ENCODE results near the gene TECTA. TPM values are rescaled to one million over a fixed set of nuclear protein-coding genes. Genes with fewer than 3 reads are reported as not detected.

Gene TECTA
- total and polyA plus RNA-seq, 2 of the 8 experiments (the other 6 are each of a cell fraction or from before 2014, with no cell fraction given): 0.59 to 1.0 TPM

DNA sequence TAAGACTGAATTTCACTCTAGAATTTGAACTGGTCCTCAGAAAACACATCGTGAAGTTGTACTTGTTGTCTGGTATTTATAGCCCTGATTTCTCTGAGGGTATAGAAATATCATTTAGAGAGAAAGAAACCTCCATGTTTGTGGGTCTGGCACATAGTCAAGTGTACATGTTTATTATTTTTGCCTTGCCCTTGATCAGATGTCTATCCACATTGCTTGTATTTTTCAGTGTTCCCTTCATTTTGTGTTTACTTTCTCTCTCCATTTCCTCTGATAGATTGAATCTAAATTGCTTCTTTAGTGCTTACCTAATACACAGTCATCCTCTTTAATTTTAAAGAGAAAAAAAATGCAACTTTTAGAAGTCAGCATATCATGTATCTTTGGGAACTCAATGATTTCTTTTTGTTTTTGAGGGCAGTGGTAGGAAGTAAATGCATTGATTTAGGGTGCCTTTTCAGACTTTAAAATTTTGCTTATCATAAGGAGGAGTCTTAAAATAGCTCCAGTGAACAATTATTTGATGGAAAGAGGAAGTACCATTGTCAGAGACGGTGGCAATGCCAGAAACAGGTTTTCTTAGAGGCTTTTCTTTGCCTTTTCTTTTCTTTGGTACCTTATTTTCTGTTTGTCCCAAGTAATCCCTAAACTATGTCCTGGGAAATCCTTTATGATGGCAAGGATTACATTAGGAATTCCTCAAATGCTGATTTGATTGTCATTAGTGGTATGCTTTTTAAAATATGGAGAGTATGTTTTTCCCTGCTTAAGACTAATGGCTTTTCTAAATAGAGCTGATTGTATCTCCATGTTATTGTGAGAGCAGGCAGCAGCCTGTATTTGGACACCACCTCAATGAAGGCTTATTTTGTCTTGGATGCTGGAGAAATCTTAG lies 29.8 kb upstream of the TECTA start (continued):
- TF ChIP-seq CTBP2 (IDR thresholded peaks at IDR 0.05; ENCODE audit: borderline replicate concordance, insufficient read depth, insufficient read length, low read length) (no peak), CHD1 (IDR thresholded peaks at IDR 0.05; ENCODE audit: low read depth, low read length) (no peak), SIRT6 (IDR thresholded peaks at IDR 0.05; ENCODE audit: low read length) (no peak), CBX8 (IDR thresholded peaks at IDR 0.05; ENCODE audit: borderline replicate concordance, low read depth, low read length) (no peak), MAFK (IDR thresholded peaks at IDR 0.05; ENCODE audit: low read depth, low read length) (no peak), TAF7 (optimal IDR thresholded peaks at IDR 0.05; ENCODE audit: borderline replicate concordance, low read depth, low read length) (no peak), POLR2A (IDR thresholded peaks at IDR 0.05; ENCODE audit: control extremely low read depth in 1 of 2, low read depth in 2 of 2, low read length in 2 of 2) (no peak), JUN (IDR thresholded peaks at IDR 0.05; ENCODE audit: low read depth, low read length) (no peak), RNF2 (IDR thresholded peaks at IDR 0.05; ENCODE audit: borderline replicate concordance, low read depth, low read length, missing control alignments, poor library complexity, severe bottlenecking) (no peak), ASH2L (IDR thresholded peaks at IDR 0.05; ENCODE audit: low read length) (no peak)
- TF ChIP-seq, protein P1, sequence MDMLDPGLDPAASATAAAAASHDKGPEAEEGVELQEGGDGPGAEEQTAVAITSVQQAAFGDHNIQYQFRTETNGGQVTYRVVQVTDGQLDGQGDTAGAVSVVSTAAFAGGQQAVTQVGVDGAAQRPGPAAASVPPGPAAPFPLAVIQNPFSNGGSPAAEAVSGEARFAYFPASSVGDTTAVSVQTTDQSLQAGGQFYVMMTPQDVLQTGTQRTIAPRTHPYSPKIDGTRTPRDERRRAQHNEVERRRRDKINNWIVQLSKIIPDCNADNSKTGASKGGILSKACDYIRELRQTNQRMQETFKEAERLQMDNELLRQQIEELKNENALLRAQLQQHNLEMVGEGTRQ (IDR thresholded peaks at IDR 0.05; ENCODE audit: low read length): no peak

All from H1 (cell line).